Airway epithelial cell (primary cell): Measurements from ENCODE around the gene GPR153. TPM values are rescaled to one million over a fixed set of nuclear protein-coding genes. Genes with fewer than 3 reads are reported as not detected.

ENCODE experiments used
- total RNA-seq: library from RNA; depleted of rRNA; stranded (reverse); fragments of >200 nt; gene quantifications from 2 replicates; pipeline ENCODE4 v1.2.3, GENCODE V29; 2015

The GPR153 gene
- total RNA-seq: 39.9 and 43.1 TPM in 2 replicates

GRCh38 chr1:6260961-6261614, at the start of gene GPR153:
TSS of gene GPR153 (minus strand) at chr1:6261098. CDS start at chr1:6254905, 6,193 bp downstream.

GRCh38 chr1:6243993-6244392, 16.9 kb downstream of the GPR153 start, which contains the start of gene HES3:
TSS of gene HES3 (plus strand) at chr1:6244179. CDS start at chr1:6244366, 187 bp downstream.

GRCh38 chr1:6205849-6206519, 54.9 kb downstream of the GPR153 start, which contains the start of gene RNF207:
TSS of gene RNF207 (plus strand) at chr1:6206119. CDS start at chr1:6206536, 417 bp downstream.

GRCh38 chr1:6199298-6200187, 61.4 kb downstream of the GPR153 start, which contains the start of gene RPL22:
TSS of gene RPL22 (minus strand) at chr1:6199595. CDS start at chr1:6199573, 22 bp downstream.

Other genes starting within 250 kb of the GPR153 start
- gene KCNAB2, start 215.2 kb downstream of the GPR153 start, total RNA-seq: 2.0 and 2.3 TPM in 2 replicates
- gene CHD5, start 80.8 kb downstream of the GPR153 start, total RNA-seq: 0.07 TPM in 1 of 2 replicates, not detected in the other
- gene RPL22, start 61.5 kb downstream of the GPR153 start, total RNA-seq: 226 TPM in 2 replicates
- gene RNF207, start 55.0 kb downstream of the GPR153 start, total RNA-seq: 3.7 and 5.1 TPM in 2 replicates
- 59.0 and 82.4 TPM in 2 replicates for gene ICMT, start 25.1 kb downstream of the GPR153 start, total RNA-seq
- 0.78 TPM in 1 of 2 replicates, not detected in the other for gene HES3, start 16.9 kb downstream of the GPR153 start, total RNA-seq
- gene ACOT7, start 132.7 kb upstream of the GPR153 start, total RNA-seq: 130 and 138 TPM in 2 replicates
- gene HES2, start 158.8 kb upstream of the GPR153 start, total RNA-seq: 173 and 201 TPM in 2 replicates
- gene ESPN, start 163.7 kb upstream of the GPR153 start, total RNA-seq: 13.7 and 14.0 TPM in 2 replicates
- 31.7 and 34.3 TPM in 2 replicates for gene TNFRSF25, start 205.1 kb upstream of the GPR153 start, total RNA-seq
- 42.2 and 51.3 TPM in 2 replicates for gene PLEKHG5, start 230.6 kb upstream of the GPR153 start, total RNA-seq